HG02938 (cell line): ENCODE data around the gene SWT1.
"Not testable (repeated sequence)": the region's sequence is repeated elsewhere in the genome, so short reads cannot be mapped to it uniquely, and the experiment has no call there.

Experiments
- ATAC-seq: cut with Tn5 transposase; IDR thresholded peaks from one replicate; pipeline ENCODE4 v1.9.1; 2021; ENCODE audit warnings: mild to moderate bottlenecking, moderate library complexity; ENCODE audit not compliant: unreplicated experiment

SWT1 gene

DNA sequence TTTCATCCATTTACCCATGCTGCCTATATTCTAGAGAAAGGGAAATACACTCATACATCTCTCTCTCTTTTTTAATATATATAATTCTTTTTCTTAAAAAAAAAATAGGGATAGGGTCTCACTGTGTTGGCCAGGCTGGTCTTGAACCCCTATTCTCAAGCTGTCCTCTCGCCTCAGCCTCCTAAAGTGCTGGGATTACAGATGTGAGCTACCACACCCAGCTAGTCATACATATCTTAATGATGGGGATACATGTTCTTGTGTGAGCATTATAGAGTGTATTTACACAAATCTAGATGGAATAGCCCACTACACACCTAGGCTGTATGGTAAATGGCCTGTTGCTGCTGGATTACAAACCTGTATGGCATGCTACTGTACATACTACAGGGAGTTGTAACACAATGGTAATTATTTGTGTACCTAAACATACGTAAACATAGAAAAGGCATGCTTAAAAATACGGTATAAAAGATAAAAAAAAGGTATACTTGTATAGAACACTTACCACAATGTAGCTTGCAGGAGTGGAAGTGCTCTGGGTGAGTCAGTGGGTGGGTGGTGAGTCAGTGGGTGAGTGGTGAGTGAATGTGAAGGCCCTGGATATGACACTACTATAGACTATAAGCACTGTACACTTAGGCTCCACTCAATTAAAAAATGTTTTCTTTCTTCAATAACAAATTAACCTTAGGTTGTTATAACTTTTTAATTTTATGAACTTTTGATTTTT lies 87.2 kb downstream of the SWT1 start:
- no peak for ATAC-seq

DNA sequence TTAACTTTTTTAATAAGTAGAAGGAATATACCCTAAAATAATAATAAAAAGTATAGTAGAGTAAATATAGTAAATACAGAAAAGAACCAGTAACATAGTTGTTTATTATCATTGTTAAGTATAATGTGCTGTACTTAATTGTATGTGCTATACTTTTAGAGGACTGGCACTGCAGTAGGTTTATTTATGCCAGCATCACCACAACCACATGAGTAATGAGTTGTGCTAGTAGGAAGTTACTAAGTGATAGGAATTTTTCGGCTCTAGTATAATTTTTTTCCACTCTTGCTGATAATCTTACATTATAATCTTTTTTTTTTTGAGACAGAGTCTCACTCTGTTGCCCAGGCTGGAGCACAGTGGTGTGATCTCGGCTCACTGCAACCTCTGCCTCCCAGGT lies 88.5 kb downstream of the SWT1 start:
- ATAC-seq, result no peak

DNA sequence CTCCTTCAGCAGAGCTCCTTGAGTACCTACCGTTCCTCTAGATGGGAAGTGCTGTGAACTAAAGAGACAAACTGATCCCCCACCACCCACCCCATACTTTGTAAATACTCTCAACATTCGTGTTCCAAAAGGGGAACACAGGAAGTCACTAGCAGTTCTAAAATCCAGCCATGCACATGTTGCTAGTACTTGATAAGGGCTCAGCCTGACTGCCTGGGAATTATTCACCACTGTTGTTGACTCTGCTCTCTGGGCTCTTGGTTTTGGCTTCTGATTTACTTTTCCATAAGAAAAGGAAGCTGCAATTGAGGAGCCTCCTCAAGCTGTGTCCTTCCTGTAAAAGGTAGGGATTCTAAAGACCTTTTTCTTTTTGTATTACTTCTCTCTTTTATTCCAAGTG lies 92.6 kb downstream of the SWT1 start:
- no peak for ATAC-seq

DNA sequence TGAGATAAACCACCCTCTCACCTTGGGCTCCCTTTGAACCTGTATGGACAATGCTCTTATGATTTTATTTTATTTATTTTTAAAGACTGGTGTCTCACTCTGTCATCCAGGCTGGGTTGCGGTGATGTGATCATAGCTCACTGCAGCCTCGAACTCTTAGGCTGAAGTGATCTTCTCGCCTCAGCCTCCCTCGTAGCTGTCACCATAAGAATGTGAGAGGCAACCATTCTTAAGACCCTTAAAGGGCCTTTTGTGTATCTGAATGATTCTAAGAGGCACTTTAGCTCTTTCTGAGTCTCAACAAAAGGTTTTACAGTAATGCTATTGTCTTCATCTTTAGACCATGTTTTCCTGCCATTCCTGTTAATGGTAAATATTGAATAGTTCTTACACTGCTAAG lies 93.1 kb downstream of the SWT1 start:
- ATAC-seq, result no peak

DNA sequence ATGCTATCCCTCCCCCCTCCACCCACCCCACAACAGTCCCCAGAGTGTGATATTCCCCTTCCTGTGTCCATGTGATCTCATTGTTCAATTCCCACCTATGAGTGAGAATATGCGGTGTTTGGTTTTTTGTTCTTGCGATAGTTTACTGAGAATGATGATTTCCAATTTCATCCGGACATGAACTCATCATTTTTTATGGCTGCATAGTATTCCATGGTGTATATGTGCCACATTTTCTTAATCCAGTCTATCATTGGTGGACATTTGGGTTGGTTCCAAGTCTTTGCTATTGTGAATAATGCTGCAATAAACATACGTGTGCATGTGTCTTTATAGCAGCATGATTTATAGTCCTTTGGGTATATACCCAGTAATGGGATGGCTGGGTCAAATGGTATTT lies 95.0 kb downstream of the SWT1 start:
- not testable (repeated sequence) for ATAC-seq

DNA sequence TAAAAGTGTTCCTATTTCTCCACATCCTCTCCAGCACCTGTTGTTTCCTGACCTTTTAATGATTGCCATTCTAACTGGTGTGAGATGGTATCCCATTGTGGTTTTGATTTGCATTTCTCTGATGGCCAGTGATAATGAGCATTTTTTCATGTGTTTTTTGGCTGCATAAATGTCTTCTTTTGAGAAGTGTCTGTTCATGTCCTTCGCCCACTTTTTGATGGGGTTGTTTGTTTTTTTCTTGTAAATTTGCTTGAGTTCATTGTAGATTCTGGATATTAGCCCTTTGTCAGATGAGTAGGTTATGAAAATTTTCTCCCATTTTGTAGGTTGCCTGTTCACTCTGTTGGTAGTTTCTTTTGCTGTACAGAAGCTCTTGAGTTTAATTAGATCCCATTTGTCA lies 95.4 kb downstream of the SWT1 start:
- ATAC-seq, result not testable (repeated sequence)

DNA sequence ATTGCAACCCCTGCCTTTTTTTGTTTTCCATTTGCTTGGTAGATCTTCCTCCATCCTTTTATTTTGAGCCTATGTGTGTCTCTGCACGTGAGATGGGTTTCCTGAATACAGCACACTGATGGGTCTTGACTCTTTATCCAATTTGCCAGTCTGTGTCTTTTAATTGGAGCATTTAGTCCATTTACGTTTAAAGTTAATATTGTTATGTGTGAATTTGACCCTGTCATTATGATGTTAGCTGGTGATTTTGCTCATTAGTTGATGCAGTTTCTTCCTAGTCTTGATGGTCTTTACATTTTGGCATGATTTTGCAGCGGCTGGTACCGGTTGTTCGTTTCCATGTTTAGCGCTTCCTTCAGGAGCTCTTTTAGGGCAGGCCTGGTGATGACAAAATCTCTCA lies 98.6 kb downstream of the SWT1 start:
- ATAC-seq, result not testable (repeated sequence)

DNA sequence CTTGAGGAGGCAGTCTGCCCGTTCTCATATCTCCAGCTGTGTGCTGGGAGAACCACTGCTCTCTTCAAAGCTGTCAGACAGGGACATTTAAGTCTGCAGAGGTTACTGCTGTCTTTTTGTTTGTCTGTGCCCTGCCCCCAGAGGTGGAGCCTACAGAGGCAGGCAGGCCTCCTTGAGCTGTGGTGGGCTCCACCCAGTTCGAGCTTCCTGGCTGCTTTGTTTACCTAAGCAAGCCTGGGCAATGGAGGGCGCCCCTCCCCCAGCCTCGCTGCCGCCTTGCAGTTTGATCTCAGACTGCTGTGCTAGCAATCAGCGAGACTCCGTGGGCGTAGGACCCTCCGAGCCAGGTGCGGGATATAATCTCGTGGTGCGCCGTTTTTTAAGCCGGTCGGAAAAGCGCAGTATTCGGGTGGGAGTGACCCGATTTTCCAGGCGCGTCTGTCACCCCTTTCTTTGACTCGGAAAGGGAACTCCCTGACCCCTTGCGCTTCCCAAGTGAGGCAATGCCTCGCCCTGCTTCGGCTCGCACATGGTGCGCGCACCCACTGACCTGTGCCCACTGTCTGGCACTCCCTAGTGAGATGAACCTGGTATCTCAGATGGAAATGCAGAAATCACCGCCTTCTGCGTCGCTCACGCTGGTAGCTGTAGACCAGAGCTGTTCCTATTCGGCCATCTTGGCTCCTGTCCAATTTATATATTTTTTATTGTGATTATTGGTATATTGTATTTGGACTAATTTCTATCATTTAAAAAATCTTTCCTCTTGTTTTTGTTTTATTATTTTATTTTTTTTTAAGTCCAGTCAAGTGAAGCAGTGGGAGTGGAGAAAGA lies 100.4 kb downstream of the SWT1 start:
- not testable (repeated sequence) for ATAC-seq

DNA sequence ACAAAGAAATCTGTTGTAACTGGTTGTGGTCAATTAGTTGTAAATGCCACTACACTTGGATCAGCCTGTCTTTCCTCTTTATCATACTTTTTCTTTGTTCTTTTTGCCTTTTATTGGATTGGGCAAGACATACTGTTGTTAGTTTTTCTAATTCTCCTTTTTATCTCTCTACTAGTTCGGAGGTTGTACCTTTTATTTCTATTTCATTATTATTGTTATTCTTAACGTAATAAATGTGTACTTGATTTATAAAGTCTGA lies 100.9 kb downstream of the SWT1 start:
- no peak for ATAC-seq

DNA sequence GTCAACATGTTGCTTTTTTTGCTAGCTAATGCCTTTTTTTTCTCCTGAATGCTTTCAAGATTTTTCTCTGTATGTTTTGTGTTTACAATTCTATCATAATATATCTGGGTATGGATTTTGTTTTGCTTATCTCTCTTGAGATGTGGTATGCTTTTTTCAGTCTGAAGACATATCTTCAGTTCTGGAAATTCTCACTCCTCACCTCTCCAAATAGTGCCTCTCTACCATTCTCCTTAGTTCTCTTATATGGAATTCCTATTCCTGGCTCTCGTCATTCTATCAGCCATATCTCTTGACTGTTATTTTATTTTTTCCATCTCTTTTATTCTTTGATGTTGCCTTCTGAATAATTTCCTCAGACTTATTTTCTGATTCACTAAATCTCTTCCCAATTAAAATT lies 101.7 kb downstream of the SWT1 start:
- no peak for ATAC-seq

DNA sequence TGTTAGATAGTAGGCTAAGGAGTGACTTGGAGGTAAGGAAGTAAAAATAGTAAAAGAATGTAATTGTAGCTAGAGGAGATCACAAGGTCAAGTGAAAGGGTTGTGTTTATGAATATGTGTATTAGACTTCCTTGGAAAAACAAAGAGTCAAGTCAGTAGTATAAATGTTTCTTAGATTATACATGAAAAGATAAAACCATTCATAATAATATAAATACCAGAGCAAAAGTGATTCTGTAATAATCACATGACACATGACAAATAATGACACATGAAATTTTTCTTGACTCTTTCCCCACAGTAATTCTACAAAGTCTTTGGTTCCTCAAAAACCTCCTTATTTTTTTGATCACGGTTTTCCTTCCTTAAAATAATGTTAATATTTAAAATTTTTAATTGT lies 103.6 kb downstream of the SWT1 start:
- no peak for ATAC-seq

DNA sequence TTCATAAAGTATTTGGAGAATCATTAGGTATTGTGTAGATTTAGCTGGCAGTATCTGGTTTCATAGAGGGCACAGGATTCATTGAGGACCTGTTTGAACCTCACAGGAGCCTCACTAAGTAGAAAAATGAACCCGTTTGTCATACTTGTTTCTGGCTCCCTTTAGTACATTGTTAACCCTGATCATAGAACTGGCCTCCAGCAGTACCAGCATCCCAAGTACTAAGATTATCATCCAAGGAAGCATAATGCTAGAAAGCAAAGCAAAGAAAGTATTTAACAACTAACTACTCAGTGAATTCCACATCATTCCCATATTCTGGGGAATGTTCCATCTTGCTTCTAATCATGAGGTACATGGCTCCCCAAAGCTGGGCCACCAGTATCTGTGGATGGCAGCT lies 105.2 kb downstream of the SWT1 start:
- no peak for ATAC-seq

DNA sequence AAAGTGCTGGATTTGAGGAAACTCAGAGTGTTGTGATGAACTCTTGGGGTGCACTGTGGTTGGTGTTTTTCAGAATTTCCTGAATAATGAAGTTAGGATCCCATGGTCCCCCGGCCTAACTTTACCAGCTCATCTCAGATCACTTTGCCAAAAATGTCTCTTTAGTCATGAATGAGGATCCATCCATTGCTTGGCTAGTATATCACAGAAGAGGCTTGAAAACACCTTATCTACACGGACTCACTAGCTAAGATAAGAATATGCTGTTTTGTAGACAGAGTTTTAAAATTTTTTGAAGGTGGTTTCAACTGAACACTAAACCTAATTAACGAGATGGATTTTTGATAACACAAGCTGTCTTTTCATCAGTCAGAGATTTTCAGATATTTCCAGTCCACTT lies 106.3 kb downstream of the SWT1 start:
- ATAC-seq, result no peak

DNA sequence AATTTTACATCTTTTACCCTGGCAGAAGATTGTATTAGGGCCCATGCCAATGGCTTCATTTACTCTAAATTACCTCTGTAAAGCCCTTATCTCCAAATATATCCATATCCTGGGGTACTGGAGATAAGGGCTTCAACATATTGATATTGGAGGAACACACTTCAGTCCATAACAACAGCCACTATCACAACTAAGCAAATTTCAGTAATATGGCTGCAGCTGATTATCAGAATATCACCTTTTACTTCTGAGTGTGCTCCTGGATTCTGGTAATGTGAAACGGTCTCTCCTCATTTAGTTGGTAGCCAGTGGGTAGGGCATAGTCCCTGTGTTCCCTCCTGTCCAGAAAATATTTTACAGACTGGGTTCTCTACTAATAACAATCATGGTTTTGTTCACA lies 106.8 kb downstream of the SWT1 start:
- no peak for ATAC-seq

DNA sequence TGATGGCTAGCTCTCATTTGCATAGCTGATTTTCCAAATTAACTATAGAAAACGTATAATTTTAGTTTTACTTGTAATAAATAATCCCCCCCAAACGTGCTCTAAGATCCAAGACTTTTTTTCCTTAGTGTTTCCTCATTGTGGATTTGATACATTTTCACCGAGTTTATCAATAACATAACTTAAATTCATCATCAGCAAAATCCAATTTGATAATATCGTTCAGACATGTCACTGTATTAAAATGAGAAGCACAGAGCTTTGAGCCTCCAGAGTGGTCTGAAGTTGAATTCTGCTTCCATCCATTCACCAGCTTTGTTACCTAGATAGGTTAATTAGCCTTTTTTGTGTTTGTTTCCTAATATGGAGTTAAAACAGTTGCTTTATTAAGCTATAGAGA lies 108.3 kb downstream of the SWT1 start:
- ATAC-seq, result no peak

DNA sequence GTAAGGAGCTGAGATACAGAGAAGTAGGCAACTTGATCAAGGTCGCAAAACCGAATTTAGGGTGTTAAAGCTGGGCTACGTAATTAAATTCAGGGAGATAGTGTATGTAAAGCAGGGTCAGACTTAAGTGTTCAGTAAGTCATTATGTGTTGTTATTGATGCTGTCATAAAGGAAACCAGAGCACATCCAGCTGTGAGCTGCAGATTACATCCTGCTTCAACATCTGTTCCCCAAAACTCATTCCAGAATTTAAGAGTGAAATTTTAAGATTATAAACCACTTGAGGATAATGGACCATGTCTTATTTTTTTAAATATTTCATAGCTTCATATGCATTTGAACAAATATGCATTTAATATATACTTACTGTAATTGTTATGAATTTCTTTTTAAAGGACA lies 110.3 kb downstream of the SWT1 start:
- no peak for ATAC-seq

DNA sequence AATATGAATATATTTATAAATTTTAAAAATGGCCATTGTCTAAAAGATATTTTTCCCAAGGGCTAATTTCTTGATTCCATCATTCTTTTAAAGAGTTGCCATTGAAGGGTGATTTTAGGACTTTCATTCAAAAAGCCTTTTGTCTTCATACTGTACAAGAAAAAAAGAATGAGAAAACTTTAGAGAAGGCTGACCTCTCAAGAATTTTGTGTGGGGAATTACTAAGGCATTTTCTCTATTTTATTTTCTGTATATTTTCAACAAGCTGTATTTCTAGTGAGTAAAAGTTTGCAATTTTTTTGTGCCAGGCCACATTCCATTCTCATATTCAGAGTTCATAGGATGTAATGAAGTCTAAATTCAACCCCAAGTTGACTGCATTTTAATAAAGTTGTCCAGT lies 110.7 kb downstream of the SWT1 start:
- ATAC-seq, result no peak

DNA sequence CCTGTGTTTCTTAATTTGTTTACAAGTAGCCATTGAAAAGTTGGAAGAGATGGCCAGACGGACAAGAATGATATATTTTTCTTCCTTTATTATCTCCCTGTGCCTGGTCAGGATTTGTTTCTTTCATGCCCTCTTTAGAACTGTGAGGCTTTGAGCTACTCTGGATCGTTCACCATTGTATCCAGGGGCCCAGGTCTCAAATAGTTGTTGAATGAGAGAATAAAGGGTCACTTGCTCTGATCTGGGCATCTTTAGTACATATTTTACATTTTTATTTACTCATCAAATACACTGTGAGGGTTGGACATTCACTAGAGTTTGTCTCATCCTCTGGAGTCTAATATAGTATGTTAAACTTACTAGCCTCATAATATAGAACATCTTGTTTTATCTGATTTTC lies 111.4 kb downstream of the SWT1 start:
- ATAC-seq, result no peak

DNA sequence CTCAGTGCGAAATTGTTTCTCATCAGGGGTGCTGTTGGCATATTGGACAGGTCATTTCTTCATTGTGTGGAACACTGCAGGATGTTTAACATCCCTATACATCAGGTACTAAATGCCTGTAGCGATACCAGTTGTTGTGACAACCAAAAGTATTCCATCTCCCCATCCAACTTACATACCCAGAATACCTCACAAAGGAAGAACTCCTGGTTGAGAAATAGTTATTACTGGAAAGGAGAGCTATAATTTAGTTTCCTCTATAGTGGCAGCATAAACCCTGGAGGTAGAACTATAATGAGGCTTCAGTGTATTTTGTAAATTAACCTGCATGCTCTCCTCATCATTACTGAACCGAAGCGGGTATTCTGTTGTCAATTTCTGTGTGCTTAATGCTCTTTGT lies 115.0 kb downstream of the SWT1 start:
- ATAC-seq, result no peak

DNA sequence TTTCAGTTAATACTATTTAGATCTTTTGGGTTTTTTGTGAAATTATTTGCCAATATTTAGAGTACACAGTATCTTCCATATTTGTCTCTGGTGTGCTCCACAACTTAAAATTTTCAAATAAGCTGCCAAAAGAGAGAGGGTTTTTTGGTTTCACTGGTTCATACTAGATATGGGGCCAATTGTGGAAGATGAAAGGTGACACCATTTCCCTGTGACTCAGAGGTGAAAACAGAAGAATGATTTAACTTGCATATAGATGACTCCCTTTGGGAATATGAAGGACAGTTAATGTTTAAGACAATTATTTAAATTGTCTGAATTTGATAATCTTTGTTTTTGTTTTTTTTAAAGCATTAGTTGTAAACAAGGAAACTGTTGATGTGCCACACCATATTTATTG lies 122.6 kb downstream of the SWT1 start:
- ATAC-seq, result no peak

DNA sequence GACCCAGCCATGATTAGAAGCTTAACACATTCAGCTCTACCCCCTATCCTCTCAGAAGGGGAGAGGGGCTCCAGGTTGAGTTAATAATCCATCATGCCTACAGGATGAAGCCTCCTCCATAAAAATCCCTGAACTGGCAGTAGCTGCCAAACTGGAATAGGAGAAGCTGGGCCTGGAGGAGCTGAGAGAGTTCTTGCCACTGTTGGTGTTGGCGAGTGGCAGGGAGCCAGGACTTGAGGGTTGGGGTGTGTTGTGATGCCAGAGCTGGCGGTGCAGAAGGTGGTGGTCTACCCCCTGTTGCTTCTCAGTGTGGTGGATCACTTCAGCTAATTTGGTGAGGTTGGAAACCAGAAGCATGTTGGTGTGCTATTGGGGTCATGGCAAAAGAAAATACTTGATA lies 123.6 kb downstream of the SWT1 start:
- ATAC-seq, result no peak

DNA sequence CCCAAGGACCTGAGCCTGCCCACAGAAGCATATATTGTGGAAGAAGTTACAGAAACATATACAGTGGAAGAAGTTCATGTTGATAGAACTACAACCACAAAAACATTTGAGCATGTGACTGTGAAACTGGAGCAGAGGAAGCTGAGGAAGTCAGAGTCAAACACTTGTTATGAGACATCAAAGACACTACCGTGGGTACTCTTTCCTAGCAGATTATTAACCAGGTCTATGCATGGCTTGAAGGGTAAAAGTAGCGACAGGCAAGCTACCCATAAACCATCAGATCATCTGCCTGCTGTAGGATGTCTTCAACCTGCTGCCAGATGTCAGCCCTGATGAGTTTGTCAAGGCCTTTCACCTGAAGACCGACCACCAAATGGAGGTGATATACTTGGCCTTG lies 124.3 kb downstream of the SWT1 start:
- peak; percentile 90 for ATAC-seq

DNA sequence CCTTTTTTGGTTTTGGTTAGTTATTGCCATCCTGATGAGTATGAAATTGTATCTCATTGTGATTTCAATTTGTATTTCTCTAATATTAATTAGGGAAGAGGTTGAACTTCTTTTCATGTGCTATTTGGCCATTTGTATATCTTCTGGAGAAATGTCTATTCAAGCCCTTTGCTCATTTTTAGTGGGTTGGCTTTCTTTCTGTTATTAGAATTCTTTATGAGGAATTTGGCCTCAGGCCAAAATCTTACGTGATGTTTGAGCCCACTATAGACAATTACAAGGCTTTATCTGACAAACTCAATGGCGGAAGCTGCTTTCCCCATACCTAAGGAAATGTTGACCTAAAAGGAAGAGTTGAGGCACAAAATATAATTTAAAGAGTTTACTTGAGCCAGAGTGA lies 127.1 kb downstream of the SWT1 start:
- no peak for ATAC-seq
